Neural progenitor cell (in vitro differentiated cells): ENCODE data around the gene SLC4A9. TPM values are rescaled to one million over a fixed set of nuclear protein-coding genes. Genes with fewer than 3 reads are reported as not detected.

ENCODE experiments used
- DNase-seq: peaks from one replicate; pipeline ENCODE4 v3.0.0-alpha.2; 2016; ENCODE audit warnings: low spot score
- H2AFZ ChIP-seq: fragments of 200-600 bp; sonication (generic); replicated peaks from 2 replicates; pipeline ENCODE4 v1.6.1; 2016; ENCODE audit warnings: antibody characterized with exemption
- H3F3A ChIP-seq: fragments of 200-600 bp; sonication (generic); 2 replicates; pipeline ENCODE4 v1.6.1; 2016; ENCODE audit warnings: antibody characterized with exemption, low read depth
- H3K27ac ChIP-seq: fragments of 200-600 bp; sonication (generic); 2 replicates; pipeline ENCODE4 v1.5.1; 2016; ENCODE audit warnings: mild to moderate bottlenecking
- H3K27me3 ChIP-seq: fragments of 200-600 bp; sonication (generic); 2 replicates; pipeline ENCODE4 v1.6.1; 2016; ENCODE audit warnings: mild to moderate bottlenecking, moderate library complexity
- H3K36me3 ChIP-seq: fragments of 200-600 bp; sonication (generic); 2 replicates; pipeline ENCODE4 v1.5.1; 2016
- H3K4me1 ChIP-seq: fragments of 200-600 bp; sonication (generic); 2 replicates; pipeline ENCODE4 v1.6.1; 2016; ENCODE audit warnings: mixed run types
- H3K4me2 ChIP-seq: fragments of 200-600 bp; sonication (generic); 2 replicates; pipeline ENCODE4 v1.6.1; 2016
- H3K4me3 ChIP-seq: fragments of 200-600 bp; sonication (generic); 2 replicates; pipeline ENCODE4 v1.5.1; 2016
- H3K79me2 ChIP-seq: fragments of 200-600 bp; sonication (generic); 2 replicates; pipeline ENCODE4 v1.6.1; 2016; ENCODE audit warnings: low read depth
- H3K9ac ChIP-seq: fragments of 200-600 bp; sonication (generic); 2 replicates; pipeline ENCODE4 v1.6.1; 2016
- H3K9me3 ChIP-seq: fragments of 200-600 bp; sonication (generic); 2 replicates; pipeline ENCODE4 v1.5.1; 2016; ENCODE audit warnings: low read depth
- H4K20me1 ChIP-seq: fragments of 200-600 bp; sonication (generic); 2 replicates; pipeline ENCODE4 v1.6.1; 2016; ENCODE audit warnings: low read depth
- H3K27ac Mint-ChIP-seq: 3 replicates; pipeline ENCODE4 v1.8.0; 2021; ENCODE audit warnings: mixed read lengths
- H3K27me3 Mint-ChIP-seq: 2 replicates; pipeline ENCODE4 v1.8.0; 2022; ENCODE audit warnings: low read depth, mild to moderate bottlenecking, inconsistent platforms, moderate library complexity, mixed read lengths; ENCODE audit not compliant: insufficient read depth
- H3K36me3 Mint-ChIP-seq: 3 replicates; pipeline ENCODE4 v1.8.0; 2021; ENCODE audit warnings: mixed read lengths
- H3K4me1 Mint-ChIP-seq: 3 replicates; pipeline ENCODE4 v1.8.0; 2021; ENCODE audit warnings: mixed read lengths
- H3K4me3 Mint-ChIP-seq: 3 replicates; pipeline ENCODE4 v1.8.0; 2021; ENCODE audit warnings: mild to moderate bottlenecking, moderate library complexity, mixed read lengths
- H3K9me3 Mint-ChIP-seq: 3 replicates; pipeline ENCODE4 v1.8.0; 2020; ENCODE audit warnings: mixed read lengths
- EZH2 ChIP-seq: fragments of 200-600 bp; sonication (generic); IDR thresholded peaks from 2 replicates; pipeline ENCODE4 v1.6.1; 2017; ENCODE audit warnings: antibody characterized with exemption, mild to moderate bottlenecking, moderate library complexity
- EZH2phosphoT487 ChIP-seq: fragments of 200-600 bp; sonication (generic); IDR thresholded peaks from 2 replicates; pipeline ENCODE4 v1.6.1; 2017; ENCODE audit warnings: antibody characterized with exemption
- total RNA-seq: library from RNA; depleted of rRNA; stranded (reverse); fragments of >200 nt; gene quantifications from 2 replicates; pipeline ENCODE4 v1.2.3, GENCODE V29; 2015; ENCODE audit warnings: low replicate concordance
- TF ChIP-seq, protein P1 (sequence below): fragments of 200-600 bp; sonication (generic); IDR thresholded peaks from 2 replicates; pipeline ENCODE4 v1.5.1; 2017; ENCODE audit warnings: antibody characterized with exemption, mild to moderate bottlenecking

Gene SLC4A9
- total RNA-seq, 1 donor from 2014 or later = not detected

DNA sequence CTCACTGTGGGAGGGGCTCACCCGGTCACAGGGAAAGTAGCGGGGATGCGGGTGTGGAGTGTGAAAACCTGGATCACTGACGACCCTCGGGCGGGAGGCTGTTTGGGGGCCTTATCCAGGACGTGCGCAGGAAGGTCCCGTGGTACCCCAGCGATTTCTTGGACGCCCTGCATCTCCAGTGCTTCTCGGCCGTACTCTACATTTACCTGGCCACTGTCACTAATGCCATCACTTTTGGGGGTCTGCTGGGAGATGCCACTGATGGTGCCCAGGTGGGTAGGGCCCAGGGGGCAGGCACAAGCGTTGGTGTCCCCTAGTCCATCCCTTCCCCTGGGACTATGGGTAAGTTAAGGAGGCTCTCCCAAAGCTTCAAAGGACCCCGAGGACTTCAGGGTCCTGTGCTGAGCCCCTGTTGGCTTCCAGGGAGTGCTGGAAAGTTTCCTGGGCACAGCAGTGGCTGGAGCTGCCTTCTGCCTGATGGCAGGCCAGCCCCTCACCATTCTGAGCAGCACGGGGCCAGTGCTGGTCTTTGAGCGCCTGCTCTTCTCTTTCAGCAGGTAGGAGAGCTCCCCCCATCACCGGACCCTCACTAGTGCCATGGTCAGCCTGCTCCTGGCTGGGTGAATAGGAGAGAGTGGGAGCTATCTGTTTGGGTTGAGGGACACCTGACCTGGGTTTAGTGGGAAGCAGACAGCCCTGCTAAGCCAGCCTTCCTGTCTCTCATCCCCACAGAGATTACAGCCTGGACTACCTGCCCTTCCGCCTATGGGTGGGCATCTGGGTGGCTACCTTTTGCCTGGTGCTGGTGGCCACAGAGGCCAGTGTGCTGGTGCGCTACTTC is 3.9 kb downstream of the SLC4A9 start:
- peaks cover 4% of the 10 kb centered on the region for H3F3A ChIP-seq
- H3K27ac ChIP-seq = no peak overlapping the region
- no peaks in the 10 kb centered on the region for H4K20me1 ChIP-seq
- peak overlapping the region; percentile 77 for H3K4me2 ChIP-seq
- H3K4me3 ChIP-seq = peak overlapping the region; percentile 47
- Mint-ChIP-seq H3K27me3 (peaks cover 2% of the 10 kb centered on the region), H3K36me3 (no peaks in the 10 kb centered on the region), H3K9me3 (no peaks in the 10 kb centered on the region), H3K27ac (no peak overlapping the region), H3K4me3 (no peak overlapping the region), H3K4me1 (peaks cover under 1% of the 10 kb centered on the region)
- H3K9me3 ChIP-seq = no peaks in the 10 kb centered on the region
- DNase-seq = no peak
- no peak for TF ChIP-seq EZH2phosphoT487
- TF ChIP-seq, protein P1, sequence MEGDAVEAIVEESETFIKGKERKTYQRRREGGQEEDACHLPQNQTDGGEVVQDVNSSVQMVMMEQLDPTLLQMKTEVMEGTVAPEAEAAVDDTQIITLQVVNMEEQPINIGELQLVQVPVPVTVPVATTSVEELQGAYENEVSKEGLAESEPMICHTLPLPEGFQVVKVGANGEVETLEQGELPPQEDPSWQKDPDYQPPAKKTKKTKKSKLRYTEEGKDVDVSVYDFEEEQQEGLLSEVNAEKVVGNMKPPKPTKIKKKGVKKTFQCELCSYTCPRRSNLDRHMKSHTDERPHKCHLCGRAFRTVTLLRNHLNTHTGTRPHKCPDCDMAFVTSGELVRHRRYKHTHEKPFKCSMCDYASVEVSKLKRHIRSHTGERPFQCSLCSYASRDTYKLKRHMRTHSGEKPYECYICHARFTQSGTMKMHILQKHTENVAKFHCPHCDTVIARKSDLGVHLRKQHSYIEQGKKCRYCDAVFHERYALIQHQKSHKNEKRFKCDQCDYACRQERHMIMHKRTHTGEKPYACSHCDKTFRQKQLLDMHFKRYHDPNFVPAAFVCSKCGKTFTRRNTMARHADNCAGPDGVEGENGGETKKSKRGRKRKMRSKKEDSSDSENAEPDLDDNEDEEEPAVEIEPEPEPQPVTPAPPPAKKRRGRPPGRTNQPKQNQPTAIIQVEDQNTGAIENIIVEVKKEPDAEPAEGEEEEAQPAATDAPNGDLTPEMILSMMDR = no peak
- TF ChIP-seq EZH2 = no peak
- H3K27me3 ChIP-seq = peaks cover 9% of the 10 kb centered on the region
- no peak overlapping the region for H3K9ac ChIP-seq
- no peaks in the 10 kb centered on the region for H3K36me3 ChIP-seq
- H3K4me1 ChIP-seq = peaks cover 11% of the 10 kb centered on the region
- H2AFZ ChIP-seq = peak overlapping the region; percentile 97
- H3K79me2 ChIP-seq = no peaks in the 10 kb centered on the region

DNA sequence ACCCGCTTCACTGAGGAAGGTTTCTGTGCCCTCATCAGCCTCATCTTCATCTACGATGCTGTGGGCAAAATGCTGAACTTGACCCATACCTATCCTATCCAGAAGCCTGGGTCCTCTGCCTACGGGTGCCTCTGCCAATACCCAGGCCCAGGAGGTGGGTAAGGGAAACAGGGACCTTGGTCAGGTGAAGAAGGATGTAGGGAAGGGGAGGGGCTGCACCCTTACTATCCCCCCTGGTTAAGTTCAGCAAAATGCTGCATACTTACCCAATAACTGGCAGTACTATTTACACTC is 4.4 kb downstream of the SLC4A9 start:
- Mint-ChIP-seq H3K4me3 (no peak overlapping the region), H3K9me3 (no peaks in the 10 kb centered on the region), H3K4me1 (no peaks in the 10 kb centered on the region), H3K27me3 (peaks cover 2% of the 10 kb centered on the region), H3K36me3 (no peaks in the 10 kb centered on the region), H3K27ac (no peak overlapping the region)
- no peak overlapping the region for H3K4me3 ChIP-seq
- H3F3A ChIP-seq = no peaks in the 10 kb centered on the region
- H3K4me2 ChIP-seq = no peak overlapping the region
- H3K36me3 ChIP-seq = no peaks in the 10 kb centered on the region
- DNase-seq = no peak
- no peaks in the 10 kb centered on the region for H3K9me3 ChIP-seq
- H3K4me1 ChIP-seq = peaks cover 6% of the 10 kb centered on the region
- no peak overlapping the region for H2AFZ ChIP-seq
- peaks cover 9% of the 10 kb centered on the region for H3K27me3 ChIP-seq
- no peak for TF ChIP-seq EZH2
- TF ChIP-seq, protein P1 = no peak
- TF ChIP-seq EZH2phosphoT487 = no peak
- H4K20me1 ChIP-seq = no peaks in the 10 kb centered on the region
- H3K27ac ChIP-seq = no peak overlapping the region
- no peaks in the 10 kb centered on the region for H3K79me2 ChIP-seq
- H3K9ac ChIP-seq = no peak overlapping the region

DNA sequence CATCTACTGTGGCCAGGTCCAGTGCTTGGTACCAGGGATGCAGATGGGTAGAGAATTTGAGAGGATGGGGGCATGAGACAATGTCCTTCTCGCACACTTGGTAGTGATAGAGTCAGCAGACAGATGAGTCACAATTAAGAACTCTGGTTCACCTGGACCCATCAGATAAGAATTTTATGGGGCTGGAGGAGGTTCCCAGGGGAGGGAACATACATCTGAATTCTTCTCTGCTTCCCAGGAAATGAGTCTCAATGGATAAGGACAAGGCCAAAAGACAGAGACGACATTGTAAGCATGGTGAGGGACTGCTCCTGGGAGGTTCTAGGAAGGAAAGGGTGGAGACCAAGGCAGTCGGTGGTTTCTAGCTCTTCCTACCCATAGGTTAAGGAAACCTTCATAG is 5.3 kb downstream of the SLC4A9 start:
- Mint-ChIP-seq H3K9me3 (no peaks in the 10 kb centered on the region), H3K4me3 (no peak overlapping the region), H3K27ac (no peak overlapping the region), H3K36me3 (no peaks in the 10 kb centered on the region), H3K4me1 (no peaks in the 10 kb centered on the region), H3K27me3 (peaks cover 2% of the 10 kb centered on the region)
- H3K4me1 ChIP-seq = no peaks in the 10 kb centered on the region
- TF ChIP-seq EZH2 = no peak
- TF ChIP-seq, protein P1 = no peak
- TF ChIP-seq EZH2phosphoT487 = no peak
- H3K9ac ChIP-seq = no peak overlapping the region
- H3K36me3 ChIP-seq = no peaks in the 10 kb centered on the region
- H2AFZ ChIP-seq = no peak overlapping the region
- H3K4me2 ChIP-seq = no peak overlapping the region
- no peaks in the 10 kb centered on the region for H3K9me3 ChIP-seq
- H3K27me3 ChIP-seq = peaks cover 9% of the 10 kb centered on the region
- H3K4me3 ChIP-seq = no peak overlapping the region
- H3K27ac ChIP-seq = no peak overlapping the region
- no peaks in the 10 kb centered on the region for H3F3A ChIP-seq
- no peaks in the 10 kb centered on the region for H4K20me1 ChIP-seq
- DNase-seq = no peak
- H3K79me2 ChIP-seq = no peaks in the 10 kb centered on the region
